Measurements from ENCODE around the gene BCLAF3.
A peak's percentile ranks its signal among the peaks of the same experiment; 100 is the strongest.

BCLAF3 gene

GRCh38 chrX:19964017-19964710, 26.7 kb downstream of the BCLAF3 start:
- DNase-seq, result peak; percentile 34

- DNase-seq, result no peak
These were observed 29.9 kb downstream of the BCLAF3 start for GRCh38 chrX:19960913-19961312.

GRCh38 chrX:19958552-19959486, 32.0 kb downstream of the BCLAF3 start:
- DNase-seq, result no peak

- no peak for DNase-seq
These were observed 33.9 kb downstream of the BCLAF3 start for GRCh38 chrX:19956923-19957322.

GRCh38 chrX:19956306-19956705, 34.6 kb downstream of the BCLAF3 start:
- no peak for DNase-seq

- no peak for DNase-seq
These were observed 35.6 kb downstream of the BCLAF3 start for GRCh38 chrX:19955306-19955705.

GRCh38 chrX:19954335-19955096, 36.3 kb downstream of the BCLAF3 start:
- no peak for DNase-seq

- DNase-seq, result no peak
These were observed 37.7 kb downstream of the BCLAF3 start for GRCh38 chrX:19953145-19953544.

GRCh38 chrX:19949340-19949739, 41.5 kb downstream of the BCLAF3 start:
- DNase-seq, result no peak

GRCh38 chrX:19947612-19948011, 43.2 kb downstream of the BCLAF3 start:
- no peak for DNase-seq
